Measurements from ENCODE around the gene SAG. TPM values are rescaled to one million over a fixed set of nuclear protein-coding genes. Genes with fewer than 3 reads are reported as not detected.
A peak's percentile ranks its signal among the peaks of the same experiment; 100 is the strongest.

SAG gene
- total RNA-seq, 4 donors from 2014 or later = not detected

- WGBS, 2 donors (ENCODE audit: low coverage in 1 of 2) = 91 to 94% methylated on average over 2 to 3 of the region's 3 CpGs
Measured at GRCh38 chr2:233359823-233360222, 52.2 kb downstream of the SAG start.

GRCh38 chr2:233360771-233361176, 53.2 kb downstream of the SAG start:
- intact Hi-C loops (cut with DNase I; ENCODE audit: low total_unique reads) (no loop called here), in situ Hi-C loops (cut with MboI; ENCODE audit: low pct_ligation_motif_present in 1 of 4, low pct_unique_long_range_greater_than_20kb in 1 of 4, low sequenced_read_pairs in 3 of 4) (no loop called here)
- Histone ChIP-seq H3K36me3 (peaks cover 0 to 5% (median 0%) of the 10 kb centered on the region in 4 donors), H3K27me3 (no peaks in the 10 kb centered on the region), H3K27ac (no peak overlapping the region), H3K9me3 (no peaks in the 10 kb centered on the region), H3K4me3 (no peak overlapping the region), H3K4me1 (peaks cover 0 to 46% (median 14%) of the 10 kb centered on the region in 4 donors)
- peak; percentile 1 for DNase-seq
- TF ChIP-seq CTCF (IDR thresholded peaks at IDR 0.05) = no peak
- TF ChIP-seq POLR2AphosphoS5 (IDR thresholded peaks at IDR 0.05) = no peak
- TF ChIP-seq POLR2A (IDR thresholded peaks at IDR 0.05) = no peak
- TF ChIP-seq EP300 (IDR thresholded peaks at IDR 0.05; ENCODE audit: low read depth) = no peak
- WGBS, 2 donors (ENCODE audit: low coverage in 1 of 2) = 74 to 85% methylated on average over 4 of the region's 4 CpGs

More at GRCh38 chr2:233359823-233360222, 52.2 kb downstream of the SAG start:
- H3K9me3 ChIP-seq = no peaks in the 10 kb centered on the region
- peak; percentile 4 for DNase-seq
- H3K4me1 ChIP-seq = peaks cover 0 to 52% (median 19%) of the 10 kb centered on the region in 4 donors
- no peak overlapping the region for H3K27ac ChIP-seq
- in situ Hi-C loops (cut with MboI; ENCODE audit: low pct_ligation_motif_present in 1 of 4, low pct_unique_long_range_greater_than_20kb in 1 of 4, low sequenced_read_pairs in 3 of 4) = no loop called here
- H3K4me3 ChIP-seq = no peak overlapping the region
- intact Hi-C loops (cut with DNase I; ENCODE audit: low total_unique reads) = no loop called here
- TF ChIP-seq POLR2AphosphoS5 (IDR thresholded peaks at IDR 0.05) (no peak), CTCF (IDR thresholded peaks at IDR 0.05) (no peak), POLR2A (IDR thresholded peaks at IDR 0.05) (no peak), EP300 (IDR thresholded peaks at IDR 0.05; ENCODE audit: low read depth) (no peak)
- no peaks in the 10 kb centered on the region for H3K27me3 ChIP-seq
- H3K36me3 ChIP-seq = peaks cover 0 to 5% (median 0%) of the 10 kb centered on the region in 4 donors

GRCh38 chr2:233361297-233361696, 53.7 kb downstream of the SAG start:
- no peak overlapping the region for H3K4me3 ChIP-seq
- 75 to 100% methylated on average over 6 to 7 of the region's 7 CpGs for WGBS, 2 donors (ENCODE audit: low coverage in 1 of 2)
- H3K4me1 ChIP-seq = peaks cover 0 to 41% (median 12%) of the 10 kb centered on the region in 4 donors
- no peak for DNase-seq
- in situ Hi-C loops (cut with MboI; ENCODE audit: low pct_ligation_motif_present in 1 of 4, low pct_unique_long_range_greater_than_20kb in 1 of 4, low sequenced_read_pairs in 3 of 4) (no loop called here), intact Hi-C loops (cut with DNase I; ENCODE audit: low total_unique reads) (no loop called here)
- no peak for TF ChIP-seq POLR2A (IDR thresholded peaks at IDR 0.05)
- no peak for TF ChIP-seq POLR2AphosphoS5 (IDR thresholded peaks at IDR 0.05)
- no peak for TF ChIP-seq CTCF (IDR thresholded peaks at IDR 0.05)
- no peak for TF ChIP-seq EP300 (IDR thresholded peaks at IDR 0.05; ENCODE audit: low read depth)
- peaks cover 0 to 5% (median 0%) of the 10 kb centered on the region in 4 donors for H3K36me3 ChIP-seq
- no peaks in the 10 kb centered on the region for H3K27me3 ChIP-seq
- no peaks in the 10 kb centered on the region for H3K9me3 ChIP-seq
- H3K27ac ChIP-seq = no peak overlapping the region

GRCh38 chr2:233362742-233363141, 55.1 kb downstream of the SAG start:
- H3K9me3 ChIP-seq = no peaks in the 10 kb centered on the region

More at GRCh38 chr2:233362742-233363141, 55.1 kb downstream of the SAG start:
- in situ Hi-C loops (cut with MboI; ENCODE audit: low pct_ligation_motif_present in 1 of 4, low pct_unique_long_range_greater_than_20kb in 1 of 4, low sequenced_read_pairs in 3 of 4) (no loop called here), intact Hi-C loops (cut with DNase I; ENCODE audit: low total_unique reads) (no loop called here)
- Histone ChIP-seq H3K27ac (no peak overlapping the region), H3K27me3 (no peaks in the 10 kb centered on the region), H3K4me1 (peaks cover 0 to 26% (median 4%) of the 10 kb centered on the region in 4 donors), H3K4me3 (no peak overlapping the region), H3K36me3 (peaks cover 0 to 5% (median 0%) of the 10 kb centered on the region in 4 donors)
- DNase-seq = no peak
- 59 to 69% methylated on average over 2 of the region's 2 CpGs for WGBS, 2 donors (ENCODE audit: low coverage in 1 of 2)
- TF ChIP-seq EP300 (IDR thresholded peaks at IDR 0.05; ENCODE audit: low read depth) (no peak), POLR2A (IDR thresholded peaks at IDR 0.05) (no peak), POLR2AphosphoS5 (IDR thresholded peaks at IDR 0.05) (no peak), CTCF (IDR thresholded peaks at IDR 0.05) (no peak)

All from transverse colon (tissue), 4 donors.